Right lobe of liver (tissue), 4 donors: ENCODE data around the gene SURF6.

Experiments used
- POLR2A ChIP-seq: fragments of 450-650 bp; IDR thresholded peaks from one replicate; pipeline ENCODE4 v1.6.1; 2017; ENCODE audit warnings: antibody characterized with exemption, mild to moderate bottlenecking
- TF ChIP-seq, protein P1 (sequence below), 4 donors: fragments of 200-600 bp in 3 of 4; fragments of 450-650 bp in 1 of 4; IDR thresholded peaks; one replicate each; pipeline versions ENCODE4 v1.5.1 to v1.8.0; 2016 to 2022; ENCODE audit warnings: antibody characterized with exemption in 4 of 4, mild to moderate bottlenecking in 2 of 4
- donor health status: DM: no; HTN: no; CAD: no.
- donor health status: DM: no; HTN: no; CAD: no.
- donor health status: DM: no; HTN: yes; CAD: no.

DNA sequence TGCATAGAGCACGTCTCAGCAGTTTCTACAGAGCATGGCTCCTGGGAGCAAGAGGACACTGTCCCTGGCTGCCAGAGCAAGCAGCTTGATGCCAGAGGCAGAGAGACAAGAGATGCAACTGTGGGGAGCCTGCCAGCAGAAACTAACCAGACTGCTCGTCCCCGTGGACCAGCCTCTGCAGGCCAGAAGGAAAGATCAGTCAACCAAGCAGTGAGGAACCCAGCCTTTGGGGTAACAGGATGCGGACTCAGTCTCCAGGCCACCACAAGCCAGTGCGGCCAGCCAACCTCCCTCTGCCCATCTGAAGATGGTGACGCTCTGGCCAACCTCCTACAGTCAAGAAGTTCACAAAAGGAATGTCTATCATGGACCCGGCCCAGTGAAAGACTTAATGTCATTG lies 36.2 kb upstream of the SURF6 start:
- TF ChIP-seq, protein P1, sequence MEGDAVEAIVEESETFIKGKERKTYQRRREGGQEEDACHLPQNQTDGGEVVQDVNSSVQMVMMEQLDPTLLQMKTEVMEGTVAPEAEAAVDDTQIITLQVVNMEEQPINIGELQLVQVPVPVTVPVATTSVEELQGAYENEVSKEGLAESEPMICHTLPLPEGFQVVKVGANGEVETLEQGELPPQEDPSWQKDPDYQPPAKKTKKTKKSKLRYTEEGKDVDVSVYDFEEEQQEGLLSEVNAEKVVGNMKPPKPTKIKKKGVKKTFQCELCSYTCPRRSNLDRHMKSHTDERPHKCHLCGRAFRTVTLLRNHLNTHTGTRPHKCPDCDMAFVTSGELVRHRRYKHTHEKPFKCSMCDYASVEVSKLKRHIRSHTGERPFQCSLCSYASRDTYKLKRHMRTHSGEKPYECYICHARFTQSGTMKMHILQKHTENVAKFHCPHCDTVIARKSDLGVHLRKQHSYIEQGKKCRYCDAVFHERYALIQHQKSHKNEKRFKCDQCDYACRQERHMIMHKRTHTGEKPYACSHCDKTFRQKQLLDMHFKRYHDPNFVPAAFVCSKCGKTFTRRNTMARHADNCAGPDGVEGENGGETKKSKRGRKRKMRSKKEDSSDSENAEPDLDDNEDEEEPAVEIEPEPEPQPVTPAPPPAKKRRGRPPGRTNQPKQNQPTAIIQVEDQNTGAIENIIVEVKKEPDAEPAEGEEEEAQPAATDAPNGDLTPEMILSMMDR (IDR thresholded peaks at IDR 0.05) = no peak
- TF ChIP-seq POLR2A = no peak
